SJCRH30 (cell line): ENCODE results near the gene DNAJB8. TPM values are rescaled to one million over a fixed set of nuclear protein-coding genes. Genes with fewer than 3 reads are reported as not detected.

Experiments
- DNase-seq, 2 experiments: peaks; one replicate each; pipeline ENCODE4 v3.0.0-alpha.2; 2015 to 2020
- H3K27ac ChIP-seq: fragments of 250-450 bp; sonication (Bioruptor Pico); 2 replicates; pipeline ENCODE4 v1.5.1; 2020; ENCODE audit warnings: mild to moderate bottlenecking, moderate library complexity
- H3K27me3 ChIP-seq: fragments of 250-450 bp; sonication (Bioruptor Pico); 2 replicates; pipeline ENCODE4 v1.5.1; 2020; ENCODE audit warnings: mild to moderate bottlenecking, moderate library complexity
- H3K36me3 ChIP-seq: fragments of 250-450 bp; sonication (Bioruptor Pico); 2 replicates; pipeline ENCODE4 v1.5.1; 2020; ENCODE audit warnings: mild to moderate bottlenecking, moderate library complexity
- H3K4me1 ChIP-seq: fragments of 250-450 bp; sonication (Bioruptor Pico); 2 replicates; pipeline ENCODE4 v1.5.1; 2020; ENCODE audit warnings: mild to moderate bottlenecking, moderate library complexity
- H3K4me3 ChIP-seq: fragments of 250-450 bp; sonication (Bioruptor Pico); 2 replicates; pipeline ENCODE4 v1.5.1; 2020; ENCODE audit warnings: mild to moderate bottlenecking, moderate library complexity
- H3K9me3 ChIP-seq: fragments of 250-450 bp; sonication (Bioruptor Pico); replicated peaks from 2 replicates; pipeline ENCODE4 v1.5.1; 2020; ENCODE audit warnings: mild to moderate bottlenecking, moderate library complexity
- total RNA-seq: library from RNA; depleted of rRNA; stranded (reverse); fragments of >200 nt; shearing (Covaris generic); gene quantifications from 2 replicates; pipeline ENCODE4 v1.2.3, GENCODE V29; 2014

Gene DNAJB8
- total RNA-seq, 1 experiment from 2014 or later: not detected

DNA sequence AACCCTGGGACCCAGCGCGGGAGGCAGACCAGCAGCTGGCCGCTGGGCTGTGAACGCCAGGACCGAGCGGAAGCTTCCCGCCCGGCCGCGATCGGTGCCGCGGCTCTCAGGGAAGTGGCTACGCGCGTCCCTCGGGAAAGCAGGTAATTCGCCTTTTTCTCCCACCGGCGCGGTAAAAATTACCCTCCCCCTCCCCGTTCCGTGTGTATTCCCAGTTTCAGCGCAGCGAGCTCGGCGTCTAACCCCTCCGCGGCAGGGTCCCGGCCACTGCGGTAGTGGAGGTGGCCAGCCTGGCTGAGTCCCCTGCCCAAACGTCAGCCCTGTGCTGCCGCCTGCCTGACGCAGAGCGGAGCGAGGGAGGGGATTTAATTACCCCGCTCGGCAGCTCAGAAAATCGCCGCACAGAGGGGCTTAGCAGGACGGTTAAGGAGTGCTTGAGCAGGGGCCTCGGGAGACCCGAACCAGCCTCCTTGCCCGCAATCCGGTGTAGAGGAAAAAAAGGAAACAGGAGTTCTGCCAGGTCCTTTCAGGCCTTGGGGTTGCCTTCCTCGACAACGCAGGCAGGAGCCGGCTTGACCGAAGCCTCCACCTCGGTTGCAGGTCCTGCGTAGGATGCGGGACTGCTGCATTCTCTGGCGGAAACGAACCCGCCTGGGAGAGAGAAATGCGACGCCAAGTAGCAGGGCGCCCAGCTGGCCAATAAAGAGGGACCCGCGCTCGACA is 23.4 kb upstream of the DNAJB8 start:
- no peaks in the 10 kb centered on the region for H3K27me3 ChIP-seq
- H3K9me3 ChIP-seq: no peaks in the 10 kb centered on the region; the same call in 1 of the 2 replicates
- peak overlapping the region; percentile 81 for H3K4me3 ChIP-seq
- DNase-seq: peak in 1 of 2 experiments; percentile 22
- peaks cover 13% of the 10 kb centered on the region for H3K36me3 ChIP-seq
- peaks cover 10% of the 10 kb centered on the region for H3K4me1 ChIP-seq
- H3K27ac ChIP-seq: peak overlapping the region; percentile 82; the same call in 1 of the 2 replicates

DNA sequence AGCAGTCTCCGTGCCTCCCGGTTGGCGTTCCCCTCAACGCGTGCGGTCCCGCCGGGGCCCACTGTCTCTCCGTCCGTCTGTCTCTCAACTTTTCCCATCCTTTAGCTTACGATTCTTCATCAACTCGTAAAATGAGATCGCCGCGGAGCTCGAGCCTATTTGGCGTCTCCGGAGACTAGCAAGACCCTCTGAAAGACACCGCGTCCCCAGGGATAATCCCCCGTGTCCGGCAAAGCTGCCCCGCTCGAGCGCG is 22.9 kb upstream of the DNAJB8 start:
- Histone ChIP-seq H3K27me3 (no peaks in the 10 kb centered on the region), H3K4me3 (peak overlapping the region; percentile 81), H3K9me3 (no peaks in the 10 kb centered on the region; the same call in 1 of the 2 replicates), H3K36me3 (peaks cover 16% of the 10 kb centered on the region), H3K4me1 (peaks cover 15% of the 10 kb centered on the region), H3K27ac (peak overlapping the region; percentile 82; the same call in 1 of the 2 replicates)
- DNase-seq: peak in 1 of 2 experiments; percentile 20

DNA sequence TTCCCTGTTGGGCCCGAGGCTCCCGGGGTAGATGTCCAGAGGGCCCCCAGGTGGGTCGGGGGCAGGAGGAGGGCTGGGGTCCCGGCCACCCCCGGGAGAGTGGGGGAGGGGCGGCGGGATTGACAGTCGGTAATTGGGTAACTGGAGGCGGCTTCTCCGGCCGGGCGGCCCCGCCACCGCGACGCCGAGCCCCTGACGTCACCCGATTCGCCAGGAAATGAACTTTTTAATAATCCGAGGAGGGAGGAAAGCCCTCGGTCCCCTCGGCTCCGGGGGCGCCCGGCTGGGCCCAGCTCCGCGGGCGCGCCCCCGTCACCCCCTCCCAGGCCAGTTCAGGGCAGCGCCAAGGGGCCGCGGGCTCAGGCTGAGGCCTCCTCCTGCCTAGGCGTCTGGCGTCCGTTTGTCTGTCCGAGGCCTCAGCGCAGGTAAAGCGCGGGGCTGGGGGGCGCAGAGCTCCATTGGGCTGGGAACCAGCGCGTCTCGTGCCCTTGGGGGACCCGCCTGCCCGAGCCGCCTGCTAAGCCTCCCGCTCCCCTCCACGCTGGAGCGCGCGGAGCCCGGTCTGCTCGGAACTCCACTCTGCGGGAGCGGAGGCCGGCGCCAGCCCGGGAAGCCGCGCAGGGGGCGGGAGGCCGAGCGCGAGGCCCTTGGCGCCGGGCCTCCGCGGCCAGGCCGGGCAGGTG is 22.4 kb upstream of the DNAJB8 start:
- Histone ChIP-seq H3K4me3 (peak overlapping the region; percentile 81), H3K27me3 (no peaks in the 10 kb centered on the region), H3K36me3 (peaks cover 16% of the 10 kb centered on the region), H3K27ac (peak overlapping the region; percentile 82), H3K4me1 (peaks cover 19% of the 10 kb centered on the region), H3K9me3 (no peaks in the 10 kb centered on the region; the same call in 1 of the 2 replicates)
- peak in 1 of 2 experiments; percentile 31 for DNase-seq

DNA sequence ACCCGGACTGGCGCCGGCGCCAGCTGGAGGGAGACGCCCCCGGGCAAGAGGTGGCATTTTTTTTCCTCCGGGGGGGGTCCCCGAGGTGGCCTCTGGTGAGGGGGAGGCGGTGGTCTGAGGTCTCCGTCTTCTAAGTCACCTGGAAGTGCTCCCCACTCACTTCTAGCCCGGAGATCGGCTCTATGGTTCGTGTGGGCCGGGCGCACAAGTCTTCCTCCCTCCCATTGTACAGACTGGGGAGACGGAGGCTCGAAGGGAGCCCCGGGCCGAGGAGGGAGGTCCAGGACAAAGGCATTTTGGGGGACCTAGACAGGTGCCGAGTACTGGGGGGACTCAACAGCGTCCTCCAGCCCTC is 21.9 kb upstream of the DNAJB8 start:
- Histone ChIP-seq H3K4me3 (peak overlapping the region; percentile 81), H3K4me1 (peaks cover 24% of the 10 kb centered on the region), H3K9me3 (no peaks in the 10 kb centered on the region; the same call in 1 of the 2 replicates), H3K36me3 (peaks cover 17% of the 10 kb centered on the region), H3K27ac (peak overlapping the region; percentile 82), H3K27me3 (no peaks in the 10 kb centered on the region)
- peak in 1 of 2 experiments; percentile 22 for DNase-seq

DNA sequence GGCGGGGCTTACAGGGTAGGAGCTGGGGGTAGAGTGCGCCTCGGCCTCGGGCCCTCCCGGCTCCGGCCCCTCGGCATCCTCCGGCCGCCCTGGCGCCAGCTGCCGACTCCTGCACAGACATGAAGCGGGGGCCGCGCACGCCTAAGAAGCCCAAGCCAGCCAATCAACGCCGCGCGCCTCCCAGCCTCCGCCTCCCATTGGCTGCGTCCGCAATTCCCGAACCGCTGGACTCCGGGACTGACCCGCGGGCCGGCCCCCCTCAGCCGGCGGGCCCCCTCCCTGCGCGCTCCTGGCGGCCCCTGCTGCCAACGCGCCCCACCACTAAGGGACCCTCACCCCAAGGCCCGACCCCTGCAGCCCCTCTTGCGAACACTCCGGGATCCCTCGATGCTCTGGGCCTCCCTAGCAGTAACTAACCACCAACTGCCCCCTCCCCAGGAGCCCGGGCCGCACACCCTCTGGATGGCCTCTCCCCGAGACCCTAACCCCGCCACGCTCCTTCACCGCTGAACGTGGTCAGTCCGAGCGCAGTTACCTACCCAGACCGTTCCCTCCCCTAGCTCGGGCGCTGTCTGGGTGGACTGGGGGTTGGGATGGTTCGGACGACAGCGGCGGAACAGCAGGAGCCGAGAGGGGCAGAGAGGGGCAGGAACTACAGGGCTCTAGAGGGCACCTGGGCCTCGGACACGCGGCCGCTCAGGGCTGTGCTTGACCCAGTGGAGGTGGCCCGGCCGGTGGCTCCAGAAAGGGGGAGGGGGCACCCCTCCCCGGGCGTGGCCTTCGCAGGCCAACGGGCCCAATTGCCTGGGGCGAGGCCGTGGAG is 21.3 kb upstream of the DNAJB8 start:
- peak; percentile 92 to 95 for DNase-seq
- Histone ChIP-seq H3K4me3 (peak overlapping the region; percentile 81), H3K27ac (peak overlapping the region; percentile 82), H3K9me3 (no peaks in the 10 kb centered on the region; the same call in 1 of the 2 replicates), H3K27me3 (no peaks in the 10 kb centered on the region), H3K36me3 (peaks cover 22% of the 10 kb centered on the region), H3K4me1 (peaks cover 30% of the 10 kb centered on the region)

DNA sequence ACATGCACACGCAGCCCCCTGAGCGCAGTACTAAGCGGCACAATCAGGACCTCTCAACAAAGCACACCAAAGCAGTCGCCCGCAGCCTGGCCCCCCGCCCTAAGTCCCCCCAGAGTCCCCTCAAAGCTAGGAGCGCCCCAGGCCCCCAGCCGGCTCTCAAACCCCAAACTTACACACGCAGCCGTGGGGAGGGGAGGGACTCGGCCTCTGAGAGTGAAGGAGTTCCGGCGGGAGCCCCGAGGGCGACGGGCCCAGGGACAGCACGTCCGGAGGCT is 20.8 kb upstream of the DNAJB8 start:
- no peak for DNase-seq
- Histone ChIP-seq H3K27ac (peak overlapping the region; percentile 82), H3K4me1 (peaks cover 34% of the 10 kb centered on the region)

DNA sequence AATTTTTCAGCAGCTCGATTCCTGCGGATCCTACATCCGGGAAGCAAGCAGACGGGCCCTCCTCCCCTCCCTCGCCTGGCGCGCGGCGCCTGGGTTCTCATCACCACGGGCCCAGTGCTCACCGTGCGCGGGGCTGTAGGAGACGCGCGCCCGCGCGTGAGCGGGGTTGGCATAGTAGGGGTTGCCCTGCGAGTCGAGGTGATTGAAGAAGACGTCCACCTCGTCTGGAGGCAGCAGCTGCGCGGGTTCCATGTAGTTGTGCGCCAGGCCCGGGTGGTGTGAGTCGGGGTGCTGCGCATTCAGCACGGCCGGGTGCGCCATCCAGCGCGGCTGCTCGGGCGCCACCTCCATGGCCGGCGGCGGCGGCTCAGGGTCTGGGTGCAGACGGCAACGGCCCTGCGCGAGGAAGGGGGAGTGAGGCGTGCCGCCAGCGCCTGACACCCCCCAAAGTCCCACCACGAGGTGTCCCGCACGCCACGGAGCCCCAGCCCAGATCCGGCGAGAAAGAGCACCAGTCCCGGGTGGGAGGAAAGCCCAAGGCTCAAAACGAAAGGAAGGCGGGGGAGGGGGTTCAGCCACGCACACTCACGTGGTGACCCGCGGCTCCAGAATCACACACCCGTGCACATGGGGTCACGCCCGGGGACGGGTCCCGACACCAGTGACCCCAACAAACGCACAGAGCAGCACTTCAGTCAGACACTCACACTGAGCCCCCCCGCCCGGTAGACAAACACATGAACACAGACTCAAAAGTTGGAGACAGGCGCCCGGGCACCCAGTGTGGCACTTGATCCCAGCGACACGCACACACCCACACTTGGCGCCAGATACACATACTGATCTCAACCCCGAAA is 20.2 kb upstream of the DNAJB8 start:
- peak overlapping the region; percentile 81 for H3K4me3 ChIP-seq
- no peaks in the 10 kb centered on the region; the same call in 1 of the 2 replicates for H3K9me3 ChIP-seq
- H3K27me3 ChIP-seq: no peaks in the 10 kb centered on the region
- H3K4me1 ChIP-seq: peaks cover 38% of the 10 kb centered on the region
- peak in 1 of 2 experiments; percentile 63 for DNase-seq
- H3K36me3 ChIP-seq: peaks cover 22% of the 10 kb centered on the region
- peak overlapping the region; percentile 82 for H3K27ac ChIP-seq

More for the DNA sequence above, 20.8 kb upstream of the DNAJB8 start:
- H3K36me3 ChIP-seq: peaks cover 22% of the 10 kb centered on the region
- H3K4me3 ChIP-seq: peak overlapping the region; percentile 81
- H3K27me3 ChIP-seq: no peaks in the 10 kb centered on the region
- H3K9me3 ChIP-seq: no peaks in the 10 kb centered on the region; the same call in 1 of the 2 replicates

DNA sequence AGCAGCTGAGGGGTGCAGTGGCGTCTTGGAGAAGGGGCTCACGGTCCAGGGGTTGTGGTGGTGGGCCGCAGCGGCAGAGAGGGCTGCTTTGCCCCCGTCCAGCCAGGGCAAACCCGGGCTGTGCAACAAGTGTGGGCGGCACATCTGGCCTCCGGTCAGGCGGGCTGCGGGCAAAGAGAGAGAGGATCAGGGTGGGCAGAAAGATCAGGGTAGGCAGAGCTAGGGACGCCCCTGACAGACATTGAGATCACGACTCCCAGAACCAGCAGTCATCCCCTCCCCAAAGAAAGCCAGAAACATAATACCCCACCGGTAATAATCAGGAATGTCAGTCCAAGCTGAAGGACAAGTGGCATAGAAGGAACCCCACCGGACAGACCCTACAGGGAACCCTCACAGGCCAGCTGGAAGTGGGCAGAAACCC is 19.5 kb upstream of the DNAJB8 start:
- H3K27ac ChIP-seq: peak overlapping the region; percentile 82
- no peaks in the 10 kb centered on the region for H3K27me3 ChIP-seq
- H3K4me1 ChIP-seq: peaks cover 41% of the 10 kb centered on the region
- peak in 1 of 2 experiments; percentile 62 for DNase-seq
- H3K9me3 ChIP-seq: no peaks in the 10 kb centered on the region
- H3K36me3 ChIP-seq: peaks cover 22% of the 10 kb centered on the region
- H3K4me3 ChIP-seq: peak overlapping the region; percentile 81

DNA sequence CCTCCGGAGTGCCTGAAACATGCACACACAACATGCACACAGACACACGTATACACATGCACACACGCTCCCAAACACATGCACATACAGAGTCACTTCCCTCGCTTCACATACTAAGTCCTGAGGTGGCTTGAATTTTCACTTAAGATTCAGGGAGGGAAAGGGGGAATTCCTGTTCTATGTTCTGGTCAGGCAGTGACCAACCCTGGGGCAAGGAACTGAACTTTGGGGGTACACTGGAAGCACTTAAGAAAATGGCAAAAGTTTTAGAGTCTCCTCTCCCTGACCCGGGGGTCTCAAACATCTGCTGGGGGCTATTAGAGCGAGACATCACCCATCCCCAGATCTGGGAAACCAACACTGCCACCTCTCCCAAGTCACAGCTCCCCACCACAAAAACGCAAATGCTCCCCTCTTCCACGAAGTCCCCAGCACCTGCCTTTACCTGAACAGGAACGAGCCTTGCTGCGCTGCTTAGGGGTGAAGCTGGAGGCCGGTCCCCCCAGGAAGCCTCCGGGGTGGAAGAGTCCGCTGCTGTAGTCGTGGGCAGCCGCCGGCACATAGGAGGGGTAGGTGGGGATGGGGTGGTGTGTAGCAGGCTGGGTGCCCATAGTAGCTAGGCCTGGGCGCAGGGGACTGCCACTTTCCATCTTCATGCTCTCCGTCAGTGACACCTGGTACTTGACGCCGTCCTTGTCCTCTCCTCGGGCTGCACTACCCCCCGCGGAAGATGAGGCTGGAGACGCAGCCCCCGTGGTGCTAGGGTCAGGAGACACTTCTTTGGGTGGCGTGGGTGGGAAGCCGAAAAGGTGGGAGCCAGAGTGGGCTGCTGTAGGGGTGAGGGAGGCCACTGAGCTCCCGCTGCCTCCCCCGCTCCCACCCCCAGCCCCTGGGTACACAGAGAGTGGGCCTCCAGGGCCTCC is 18.9 kb upstream of the DNAJB8 start:
- Histone ChIP-seq H3K27ac (peak overlapping the region; percentile 82), H3K27me3 (no peaks in the 10 kb centered on the region), H3K9me3 (no peaks in the 10 kb centered on the region), H3K4me1 (peaks cover 48% of the 10 kb centered on the region), H3K4me3 (peak overlapping the region; percentile 81), H3K36me3 (peaks cover 29% of the 10 kb centered on the region)
- DNase-seq: no peak

DNA sequence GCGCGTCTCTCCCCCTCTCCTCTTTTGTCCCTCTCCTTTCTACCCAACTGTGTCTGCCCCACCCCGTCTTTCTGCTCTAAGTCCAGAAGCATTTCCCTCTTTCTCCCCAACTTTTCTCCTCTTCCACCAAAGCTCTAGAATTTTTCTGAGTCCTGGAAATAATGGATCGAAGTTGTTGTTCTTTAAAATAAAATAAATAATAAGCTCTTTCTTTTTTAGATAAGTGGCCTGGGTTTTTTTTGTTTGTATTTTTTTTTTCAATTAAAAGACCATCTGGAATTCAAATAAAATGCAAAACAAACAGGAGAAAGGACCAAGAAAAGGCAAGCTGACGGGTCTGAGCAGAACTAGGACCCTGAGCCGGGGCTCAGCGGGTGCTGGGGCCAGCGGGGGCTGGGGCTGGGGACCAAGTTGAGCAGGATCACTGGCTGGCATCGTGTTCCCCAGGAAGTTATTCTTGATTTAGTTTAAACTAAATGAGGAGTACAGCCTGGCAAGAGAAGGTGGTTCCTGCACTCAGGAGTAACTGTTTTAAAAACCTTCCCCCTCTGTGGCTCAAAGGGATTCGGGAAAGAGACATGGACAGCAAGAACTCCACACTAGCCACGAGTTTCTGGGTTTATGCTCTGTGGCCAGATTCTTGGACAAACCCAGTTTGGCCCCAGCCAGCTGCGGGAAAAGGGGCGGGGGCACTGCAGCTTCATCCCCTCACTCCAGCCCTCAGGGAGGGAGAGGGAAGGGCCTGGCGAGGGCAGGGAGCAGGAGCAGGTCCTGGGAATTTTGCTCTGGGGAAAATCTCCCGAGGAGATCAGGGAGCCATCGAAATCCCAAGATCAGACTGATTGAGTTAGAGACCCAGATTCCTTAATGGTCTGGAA is 18.0 kb upstream of the DNAJB8 start:
- H3K27me3 ChIP-seq: no peaks in the 10 kb centered on the region
- no peak overlapping the region; the same call in 1 of the 2 replicates for H3K27ac ChIP-seq

DNA sequence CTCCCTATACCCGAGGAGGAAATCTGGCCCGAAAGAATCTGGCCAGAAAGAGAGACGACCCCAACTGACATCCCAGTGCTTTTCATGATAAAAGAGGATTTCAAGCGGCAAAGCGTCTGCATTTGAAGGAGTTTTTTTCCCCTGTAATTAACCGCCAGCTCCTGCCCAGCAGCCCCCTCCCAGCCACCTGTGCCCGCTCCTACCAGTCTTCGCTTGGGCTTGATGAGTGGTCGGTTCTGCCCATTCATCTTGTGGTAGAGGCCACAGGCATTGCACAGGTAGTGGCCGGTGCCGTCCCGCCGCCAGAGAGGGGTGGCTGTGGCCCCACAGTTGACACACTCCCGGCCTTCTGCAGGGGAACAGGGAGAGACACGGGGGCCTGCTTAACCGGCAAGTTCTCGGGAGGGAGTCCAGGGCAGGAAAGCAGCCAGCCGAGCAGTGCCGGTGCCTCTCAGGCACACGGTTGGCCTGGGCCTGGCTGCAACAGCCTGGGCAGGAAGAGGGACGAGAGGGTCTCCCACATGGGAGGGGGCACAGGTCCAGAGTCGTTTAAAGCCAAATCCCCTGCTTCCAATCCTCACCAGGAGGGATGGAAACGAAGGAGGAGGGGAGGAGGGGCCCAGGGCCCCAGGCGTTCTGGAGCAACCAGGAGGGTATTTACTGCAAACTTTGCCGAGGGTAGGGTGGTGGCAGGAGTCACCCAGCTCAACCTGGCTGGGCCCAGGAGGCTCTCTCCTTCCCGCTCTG is 17.1 kb upstream of the DNAJB8 start:
- H3K4me1 ChIP-seq: peaks cover 48% of the 10 kb centered on the region
- no peak for DNase-seq
- H3K27ac ChIP-seq: peak overlapping the region; percentile 63; the same call in 1 of the 2 replicates
- no peaks in the 10 kb centered on the region for H3K27me3 ChIP-seq
- H3K9me3 ChIP-seq: no peaks in the 10 kb centered on the region
- peak overlapping the region; percentile 28 for H3K4me3 ChIP-seq
- peaks cover 46% of the 10 kb centered on the region for H3K36me3 ChIP-seq

More for the DNA sequence above, 18.0 kb upstream of the DNAJB8 start:
- H3K4me1 ChIP-seq: peaks cover 48% of the 10 kb centered on the region
- no peaks in the 10 kb centered on the region for H3K9me3 ChIP-seq
- no peak for DNase-seq
- peaks cover 38% of the 10 kb centered on the region for H3K36me3 ChIP-seq
- H3K4me3 ChIP-seq: no peak overlapping the region
